ENCODE measurements around the gene MLXIPL. TPM values are rescaled to one million over a fixed set of nuclear protein-coding genes. Genes with fewer than 3 reads are reported as not detected.

Gene MLXIPL
- polyA plus RNA-seq, 1 donor from 2014 or later, result 1.8 TPM

GRCh38 chr7:73602721-73603651 is 21.3 kb downstream of the MLXIPL start:
- Histone ChIP-seq H3K9me2 (ENCODE audit: insufficient read depth, low read length) (no peaks in the 10 kb centered on the region), H3F3A (ENCODE audit: insufficient read depth, low read length, poor library complexity, severe bottlenecking) (no peaks in the 10 kb centered on the region), H3K9ac (ENCODE audit: low read length) (no peak overlapping the region), H3K9me3 (ENCODE audit: low read length) (no peaks in the 10 kb centered on the region), H3K4me3 (ENCODE audit: low read length) (no peak overlapping the region), H3K36me3 (ENCODE audit: insufficient read depth, low read length) (no peaks in the 10 kb centered on the region), H3K79me2 (replicated peaks; ENCODE audit: insufficient read depth, low read length) (no peaks in the 10 kb centered on the region), H4K20me1 (ENCODE audit: insufficient read depth) (no peaks in the 10 kb centered on the region), H3K27me3 (ENCODE audit: insufficient read depth, low read depth, low read length) (no peaks in the 10 kb centered on the region), H2AFZ (ENCODE audit: low read depth, low read length) (no peak overlapping the region), H3K4me2 (ENCODE audit: low read length) (no peak overlapping the region), H3K27ac (ENCODE audit: low read length) (no peak overlapping the region)
- TF ChIP-seq POLR2AphosphoS5 (IDR thresholded peaks at IDR 0.05) (no peak), MXI1 (conservative IDR thresholded peaks at IDR 0.05; ENCODE audit: poor library complexity, severe bottlenecking) (no peak), EP300 (conservative IDR thresholded peaks at IDR 0.05; ENCODE audit: poor library complexity, severe bottlenecking) (no peak), CTCF (IDR thresholded peaks at IDR 0.05; ENCODE audit: poor library complexity, severe bottlenecking) (no peak), TAF1 (IDR thresholded peaks at IDR 0.05; ENCODE audit: low read depth) (no peak), EZH2 (IDR thresholded peaks at IDR 0.05; ENCODE audit: borderline replicate concordance, insufficient read depth, low read length, poor library complexity, severe bottlenecking) (no peak), SMC3 (conservative IDR thresholded peaks at IDR 0.05; ENCODE audit: poor library complexity) (no peak), RAD21 (conservative IDR thresholded peaks at IDR 0.05) (no peak)
- TF ChIP-seq, protein P1, sequence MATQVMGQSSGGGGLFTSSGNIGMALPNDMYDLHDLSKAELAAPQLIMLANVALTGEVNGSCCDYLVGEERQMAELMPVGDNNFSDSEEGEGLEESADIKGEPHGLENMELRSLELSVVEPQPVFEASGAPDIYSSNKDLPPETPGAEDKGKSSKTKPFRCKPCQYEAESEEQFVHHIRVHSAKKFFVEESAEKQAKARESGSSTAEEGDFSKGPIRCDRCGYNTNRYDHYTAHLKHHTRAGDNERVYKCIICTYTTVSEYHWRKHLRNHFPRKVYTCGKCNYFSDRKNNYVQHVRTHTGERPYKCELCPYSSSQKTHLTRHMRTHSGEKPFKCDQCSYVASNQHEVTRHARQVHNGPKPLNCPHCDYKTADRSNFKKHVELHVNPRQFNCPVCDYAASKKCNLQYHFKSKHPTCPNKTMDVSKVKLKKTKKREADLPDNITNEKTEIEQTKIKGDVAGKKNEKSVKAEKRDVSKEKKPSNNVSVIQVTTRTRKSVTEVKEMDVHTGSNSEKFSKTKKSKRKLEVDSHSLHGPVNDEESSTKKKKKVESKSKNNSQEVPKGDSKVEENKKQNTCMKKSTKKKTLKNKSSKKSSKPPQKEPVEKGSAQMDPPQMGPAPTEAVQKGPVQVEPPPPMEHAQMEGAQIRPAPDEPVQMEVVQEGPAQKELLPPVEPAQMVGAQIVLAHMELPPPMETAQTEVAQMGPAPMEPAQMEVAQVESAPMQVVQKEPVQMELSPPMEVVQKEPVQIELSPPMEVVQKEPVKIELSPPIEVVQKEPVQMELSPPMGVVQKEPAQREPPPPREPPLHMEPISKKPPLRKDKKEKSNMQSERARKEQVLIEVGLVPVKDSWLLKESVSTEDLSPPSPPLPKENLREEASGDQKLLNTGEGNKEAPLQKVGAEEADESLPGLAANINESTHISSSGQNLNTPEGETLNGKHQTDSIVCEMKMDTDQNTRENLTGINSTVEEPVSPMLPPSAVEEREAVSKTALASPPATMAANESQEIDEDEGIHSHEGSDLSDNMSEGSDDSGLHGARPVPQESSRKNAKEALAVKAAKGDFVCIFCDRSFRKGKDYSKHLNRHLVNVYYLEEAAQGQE (IDR thresholded peaks at IDR 0.05; ENCODE audit: borderline replicate concordance), result no peak

DNA sequence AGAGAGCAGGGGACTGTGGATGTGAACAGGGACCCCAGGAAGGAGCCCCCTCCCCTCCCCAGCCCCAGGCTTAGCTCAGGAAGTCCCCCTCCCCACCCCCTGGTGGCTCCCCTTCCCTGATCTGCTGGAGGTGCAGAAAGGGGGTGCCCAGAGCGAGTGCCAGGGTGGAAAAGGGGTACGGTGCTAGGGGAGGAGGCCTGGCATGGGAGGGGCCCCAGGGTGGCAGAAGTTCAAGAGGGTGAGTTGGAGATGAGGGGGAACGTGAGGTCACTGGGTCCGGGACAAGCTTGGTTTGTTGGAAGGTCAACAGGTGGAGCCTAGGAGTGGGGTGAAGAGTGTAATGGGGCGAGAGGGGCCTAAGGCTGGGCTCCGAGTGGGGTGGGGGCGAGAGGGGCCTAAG is 24.4 kb downstream of the MLXIPL start:
- H3K27me3 ChIP-seq (ENCODE audit: insufficient read depth, low read depth, low read length), result no peaks in the 10 kb centered on the region
- no peaks in the 10 kb centered on the region for H3K36me3 ChIP-seq (ENCODE audit: insufficient read depth, low read length)
- no peaks in the 10 kb centered on the region for H4K20me1 ChIP-seq (ENCODE audit: insufficient read depth)
- H3K9me2 ChIP-seq (ENCODE audit: insufficient read depth, low read length), result no peaks in the 10 kb centered on the region
- no peak overlapping the region for H3K4me3 ChIP-seq (ENCODE audit: low read length)
- H3K79me2 ChIP-seq (replicated peaks; ENCODE audit: insufficient read depth, low read length), result no peaks in the 10 kb centered on the region
- H3F3A ChIP-seq (ENCODE audit: insufficient read depth, low read length, poor library complexity, severe bottlenecking), result no peaks in the 10 kb centered on the region
- no peak overlapping the region for H3K27ac ChIP-seq (ENCODE audit: low read length)
- TF ChIP-seq, protein P1 (IDR thresholded peaks at IDR 0.05; ENCODE audit: borderline replicate concordance), result no peak
- no peak for TF ChIP-seq MXI1 (conservative IDR thresholded peaks at IDR 0.05; ENCODE audit: poor library complexity, severe bottlenecking)
- no peak for TF ChIP-seq CTCF (IDR thresholded peaks at IDR 0.05; ENCODE audit: poor library complexity, severe bottlenecking)
- no peak for TF ChIP-seq EP300 (conservative IDR thresholded peaks at IDR 0.05; ENCODE audit: poor library complexity, severe bottlenecking)
- TF ChIP-seq RAD21 (conservative IDR thresholded peaks at IDR 0.05), result no peak
- no peak for TF ChIP-seq SMC3 (conservative IDR thresholded peaks at IDR 0.05; ENCODE audit: poor library complexity)
- TF ChIP-seq TAF1 (IDR thresholded peaks at IDR 0.05; ENCODE audit: low read depth), result no peak
- TF ChIP-seq POLR2AphosphoS5 (IDR thresholded peaks at IDR 0.05), result no peak
- TF ChIP-seq EZH2 (IDR thresholded peaks at IDR 0.05; ENCODE audit: borderline replicate concordance, insufficient read depth, low read length, poor library complexity, severe bottlenecking), result no peak
- no peak overlapping the region for H2AFZ ChIP-seq (ENCODE audit: low read depth, low read length)
- H3K9ac ChIP-seq (ENCODE audit: low read length), result no peak overlapping the region
- no peak overlapping the region for H3K4me2 ChIP-seq (ENCODE audit: low read length)
- H3K9me3 ChIP-seq (ENCODE audit: low read length), result no peaks in the 10 kb centered on the region

All from neural cell (in vitro differentiated cells).